HepG2 (cell line): ENCODE measurements around the gene BCL7A. TPM values are rescaled to one million over a fixed set of nuclear protein-coding genes. Genes with fewer than 3 reads are reported as not detected.

Experiments used
- ATAC-seq: fragments of 200-7000 bp; cut with Tn5 transposase; 3 replicates; pipeline ENCODE4 v1.9.1; 2020; ENCODE audit warnings: mild to moderate bottlenecking, moderate library complexity
- BruUV-seq: library from RNA; stranded (reverse); fragments of 400-500 nt; replicated peaks from 2 replicates; lab custom pipeline; 2021; lab: Mats Ljungman, UMichigan
- CTCF ChIA-PET: fragments of 300-600 bp; formaldehyde crosslinking; extraction: SDS; loops from one replicate; lab custom pipeline; 2021; ENCODE audit warnings: low total read pairs, inconsistent platforms, low intra/inter-chr PET ratio; lab: Yijun Ruan, JAX
- POLR2A ChIA-PET: fragments of 350-600 bp; sonication (Branson Sonifier 250); formaldehyde crosslinking; loops from one replicate; lab custom pipeline; 2020; ENCODE audit warnings: antibody characterized with exemption, inconsistent platforms; lab: Yijun Ruan, JAX
- DNase-seq: peaks from one replicate; pipeline ENCODE4 v3.0.0-alpha.2; 2015; ENCODE audit warnings: low spot score
- FAIRE-seq: peaks from 3 replicates; lab custom pipeline; 2011; peaks lifted over from hg19 to GRCh38; lab: Jason Lieb, UNC
- H2AFZ ChIP-seq: one replicate; pipeline ENCODE4 v1.6.1; 2011; ENCODE audit warnings: low read length, inconsistent platforms
- H3K27ac ChIP-seq: fragments of 300-600 bp; 3 replicates; pipeline ENCODE4 v1.8.0; 2011; ENCODE audit warnings: mixed run types, mild to moderate bottlenecking, mixed read lengths, low read length, inconsistent platforms; ENCODE audit not compliant: insufficient read depth; ENCODE audit errors: extremely low read length
- H3K27me3 ChIP-seq, 2 experiments: fragments of 200-600 bp in 1 of 2; 2 replicates in 1 of 2; 3 replicates in 1 of 2; pipeline versions ENCODE4 v1.6.0 to v1.8.0; 2011; ENCODE audit warnings: low read length in 2 of 2, mild to moderate bottlenecking in 2 of 2, moderate library complexity in 2 of 2, inconsistent platforms in 1 of 2; ENCODE audit not compliant: insufficient read depth in 2 of 2, control insufficient read depth in 1 of 2
- H3K36me3 ChIP-seq, 2 experiments: fragments of 200-600 bp in 1 of 2; replicated peaks in 1 of 2; 2 replicates in 1 of 2; 3 replicates in 1 of 2; pipeline versions ENCODE4 v1.5.1 to v1.8.0; 2011; ENCODE audit warnings: low read length in 2 of 2, inconsistent platforms in 1 of 2; ENCODE audit not compliant: insufficient read depth in 2 of 2, control insufficient read depth in 1 of 2
- H3K4me1 ChIP-seq: 2 replicates; pipeline ENCODE4 v1.5.1; 2012; ENCODE audit warnings: low read length, inconsistent platforms; ENCODE audit not compliant: insufficient read depth
- H3K4me2 ChIP-seq: 2 replicates; pipeline ENCODE4 v1.6.0; 2011; ENCODE audit warnings: low read depth, low read length, inconsistent platforms
- H3K4me3 ChIP-seq, 3 experiments: fragments of 200-600 bp in 1 of 3; sonication (generic), shearing (Covaris generic) in 1 of 3; replicated peaks in 1 of 3; 2 replicates each; pipeline ENCODE4 v1.5.1; 2011 to 2016; ENCODE audit warnings: low read length in 3 of 3, inconsistent platforms in 2 of 3, low read depth in 2 of 3, mild to moderate bottlenecking in 2 of 3, control low read depth in 1 of 3, mixed read lengths in 1 of 3; ENCODE audit not compliant: insufficient read depth in 1 of 3
- H3K79me2 ChIP-seq: one replicate; pipeline ENCODE4 v1.6.1; 2011; ENCODE audit warnings: low read length, inconsistent platforms; ENCODE audit not compliant: insufficient read depth
- H3K9ac ChIP-seq: 2 replicates; pipeline ENCODE4 v1.6.0; 2011; ENCODE audit warnings: mild to moderate bottlenecking, low read depth, low read length, inconsistent platforms; ENCODE audit not compliant: insufficient read depth
- H3K9me3 ChIP-seq: 2 replicates; pipeline ENCODE4 v1.5.1; 2012; ENCODE audit warnings: mild to moderate bottlenecking, low read length
- H4K20me1 ChIP-seq: 2 replicates; pipeline ENCODE4 v1.6.0; 2011; ENCODE audit warnings: inconsistent platforms, mild to moderate bottlenecking, low read length, moderate library complexity; ENCODE audit not compliant: insufficient read depth
- CHD4 ChIP-seq: fragments of 200-600 bp; sonication (generic); IDR thresholded peaks from 2 replicates; pipeline ENCODE4 v1.7.0; 2017; ENCODE audit warnings: mild to moderate bottlenecking, low read length, borderline replicate concordance
- EP300 ChIP-seq, 3 experiments: sonication (generic) in 1 of 3; formaldehyde crosslinking in 1 of 3; IDR thresholded peaks; 2 replicates each; pipeline versions ENCODE4 v1.5.1 to v1.6.1; 2011 to 2020; ENCODE audit warnings: low read depth in 2 of 3, low read length in 2 of 3, borderline replicate concordance in 1 of 3, improper control_type of control experiment in 1 of 3, mild to moderate bottlenecking in 1 of 3, missing genetic modification reagents in 1 of 3, moderate library complexity in 1 of 3
- MAF1 ChIP-seq: sonication (generic); formaldehyde crosslinking; IDR thresholded peaks from 2 replicates; pipeline ENCODE4 v1.5.0; 2020; ENCODE audit warnings: missing genetic modification reagents, borderline replicate concordance
- MAFF ChIP-seq: IDR thresholded peaks from 2 replicates; pipeline ENCODE4 v1.6.1; 2011; ENCODE audit warnings: low read depth, low read length, improper control_type of control experiment
- MLLT10 ChIP-seq: sonication (generic); formaldehyde crosslinking; IDR thresholded peaks from 2 replicates; pipeline ENCODE4 v1.4.0; 2020; ENCODE audit warnings: missing genetic modification reagents
- MZF1 ChIP-seq: sonication (generic); formaldehyde crosslinking; IDR thresholded peaks from 2 replicates; pipeline ENCODE4 v1.8.1; 2023; ENCODE audit warnings: mild to moderate bottlenecking, missing genetic modification reagents, borderline replicate concordance
- NBN ChIP-seq: fragments of 450-650 bp; conservative IDR thresholded peaks from 2 replicates; pipeline ENCODE4 v1.6.1; 2017
- SMAD1 ChIP-seq: sonication (generic); formaldehyde crosslinking; IDR thresholded peaks from 2 replicates; pipeline ENCODE4 v1.4.0; 2020; ENCODE audit warnings: missing genetic modification reagents, low read depth, mild to moderate bottlenecking, borderline replicate concordance
- TAF1 ChIP-seq: sonication (generic); formaldehyde crosslinking; IDR thresholded peaks from 2 replicates; pipeline ENCODE4 v1.4.0; 2020; ENCODE audit warnings: missing genetic modification reagents
- ZBTB1 ChIP-seq: sonication (generic); formaldehyde crosslinking; IDR thresholded peaks from 2 replicates; pipeline ENCODE4 v1.4.0; 2020; ENCODE audit warnings: missing genetic modification reagents, borderline replicate concordance
- ZNF225 ChIP-seq: sonication (generic); formaldehyde crosslinking; IDR thresholded peaks from 2 replicates; pipeline ENCODE4 v1.4.0; 2020; ENCODE audit warnings: mild to moderate bottlenecking, missing genetic modification reagents
- ZNF235 ChIP-seq: sonication (generic); formaldehyde crosslinking; IDR thresholded peaks from 2 replicates; pipeline ENCODE4 v1.8.1; 2023; ENCODE audit warnings: mild to moderate bottlenecking, missing genetic modification reagents, borderline replicate concordance
- ZNF563 ChIP-seq: sonication (generic); formaldehyde crosslinking; IDR thresholded peaks from 2 replicates; pipeline ENCODE4 v1.8.0; 2022; ENCODE audit warnings: mild to moderate bottlenecking, moderate library complexity, missing genetic modification reagents
- WGBS: methylation state at CpG from one replicate; pipeline ENCODE4 v1.1.6; 2017; ENCODE audit warnings: low lambda C conversion rate; 5-methylcytosine and 5-hydroxymethylcytosine counted together
- in situ Hi-C: cut with HindIII; loops from 2 replicates; pipeline ENCODE4 v1.10.0; 2017; ENCODE audit warnings: low pct_unique_long_range_greater_than_20kb; ENCODE audit not compliant: extremely low pct_ligation_motif_present
- intact Hi-C: fragments of 100-400 bp; cut with micrococcal nuclease; formaldehyde crosslinking; loops from one replicate; pipeline ENCODE4 v1.10.0; 2022; ENCODE audit not compliant: unreplicated experiment
- polyA plus RNA-seq, 8 experiments: library from polyadenylated mRNA; depleted of rRNA in 3 of 8; stranded (reverse) in 7 of 8; unstranded in 1 of 8; fragments of >200 nt; fragmentation: Illumina TruSeq in 4 of 8; extraction: Trizol in 4 of 8; gene quantifications; 2 replicates each; pipeline versions ENCODE4 v1.2.1 to v1.2.3, GENCODE V29; 2011 to 2016; ENCODE audit warnings: low read depth in 4 of 8, missing spikeins in 1 of 8, mixed read lengths in 1 of 8; ENCODE audit not compliant: insufficient read depth in 1 of 8
- total RNA-seq, 5 experiments: library from RNA; depleted of rRNA; stranded (reverse); fragments of >200 nt; fragmentation: Illumina TruSeq; extraction: Trizol; gene quantifications; 2 replicates each; pipeline ENCODE4 v1.2.3, GENCODE V29; 2016; ENCODE audit warnings: low read depth in 1 of 5
- TF ChIP-seq, protein P1 (sequence below): sonication (generic); formaldehyde crosslinking; IDR thresholded peaks from 2 replicates; pipeline ENCODE4 v1.4.0; 2020; ENCODE audit warnings: missing genetic modification reagents
- TF ChIP-seq, protein P2 (sequence below): sonication (generic); formaldehyde crosslinking; IDR thresholded peaks from 2 replicates; pipeline ENCODE4 v1.5.0; 2020; ENCODE audit warnings: missing genetic modification reagents
- TF ChIP-seq, protein P3 (sequence below): sonication (generic); formaldehyde crosslinking; conservative IDR thresholded peaks from 2 replicates; pipeline ENCODE4 v1.8.0; 2022; ENCODE audit warnings: mild to moderate bottlenecking, moderate library complexity, missing genetic modification reagents
- TF ChIP-seq, protein P4 (sequence below): IDR thresholded peaks from 2 replicates; pipeline ENCODE4 v1.6.1; 2016; ENCODE audit warnings: mild to moderate bottlenecking
- TF ChIP-seq, protein P5 (sequence below): sonication (generic); formaldehyde crosslinking; IDR thresholded peaks from 2 replicates; pipeline ENCODE4 v1.4.0; 2020; ENCODE audit warnings: missing genetic modification reagents

The BCL7A gene
- total and polyA plus RNA-seq, 2 of the 13 experiments (the other 11 are each of a cell fraction or from before 2014, with no cell fraction given), result 4.1 to 6.2 TPM

DNA sequence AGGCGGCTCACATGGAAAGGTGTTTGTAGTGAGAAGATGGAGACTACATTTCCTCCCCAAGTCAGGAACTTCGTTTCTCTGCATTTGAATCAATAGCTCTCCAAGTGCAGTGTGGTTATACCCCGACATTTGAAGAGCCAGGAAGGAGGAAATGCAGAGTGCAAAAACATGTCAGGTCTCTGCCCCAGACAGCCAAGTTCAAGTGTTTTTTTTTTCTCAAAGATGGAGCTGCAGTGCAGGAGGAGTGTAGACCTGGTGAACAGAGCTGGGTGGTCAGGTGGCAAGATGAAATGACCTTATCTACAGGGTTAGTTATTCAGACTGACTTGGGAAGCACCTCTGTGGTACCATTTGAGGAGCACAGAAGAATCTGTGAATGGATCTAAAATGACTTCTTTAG lies 78.2 kb downstream of the BCL7A start:
- intact Hi-C loops, result no loop called here
- Histone ChIP-seq H3K4me3 (no peak overlapping the region), H3K27me3 (no peaks in the 10 kb centered on the region), H3K4me1 (peaks cover 36% of the 10 kb centered on the region), H3K27ac (no peak overlapping the region), H3K9ac (no peak overlapping the region), H4K20me1 (peaks cover 14% of the 10 kb centered on the region; the same call in 1 of the 2 replicates), H3K36me3 (no peaks in the 10 kb centered on the region), H3K9me3 (no peaks in the 10 kb centered on the region), H3K4me2 (no peak overlapping the region), H3K79me2 (peaks cover 6% of the 10 kb centered on the region), H2AFZ (no peak overlapping the region)
- in situ Hi-C loops, result no loop called here
- ChIA-PET CTCF (no interaction called here), POLR2A (interaction anchor here (3.0 kb wide), 1 partner anchor 22 kb away, joined by 13 read pairs; the partner anchor contains the start of gene MLXIP)
- BruUV-seq, result no TSS peak
- no peak for FAIRE-seq
- DNase-seq, result no peak
- 87% methylated on average over 3 of the region's 3 CpGs for WGBS
- ATAC-seq, result no peak
- TF ChIP-seq SMAD1 (CRISPR knock-in tag) (no peak), NBN (no peak), MZF1 (CRISPR knock-in tag) (no peak), ZBTB1 (CRISPR knock-in tag) (no peak), MAF1 (CRISPR knock-in tag) (no peak), EP300 (IDR thresholded peaks at IDR 0.05; ENCODE audit: low read depth in 2 of 2, low read length in 2 of 2) (no peak), EP300 (CRISPR knock-in tag; IDR thresholded peaks at IDR 0.05; ENCODE audit: borderline replicate concordance) (no peak), ZNF235 (CRISPR knock-in tag) (no peak), MLLT10 (no peak), ZNF563 (CRISPR knock-in tag) (no peak), CHD4 (no peak), ZNF225 (CRISPR knock-in tag) (no peak), TAF1 (CRISPR knock-in tag) (no peak), MAFF (no peak)
- TF ChIP-seq, protein P1, sequence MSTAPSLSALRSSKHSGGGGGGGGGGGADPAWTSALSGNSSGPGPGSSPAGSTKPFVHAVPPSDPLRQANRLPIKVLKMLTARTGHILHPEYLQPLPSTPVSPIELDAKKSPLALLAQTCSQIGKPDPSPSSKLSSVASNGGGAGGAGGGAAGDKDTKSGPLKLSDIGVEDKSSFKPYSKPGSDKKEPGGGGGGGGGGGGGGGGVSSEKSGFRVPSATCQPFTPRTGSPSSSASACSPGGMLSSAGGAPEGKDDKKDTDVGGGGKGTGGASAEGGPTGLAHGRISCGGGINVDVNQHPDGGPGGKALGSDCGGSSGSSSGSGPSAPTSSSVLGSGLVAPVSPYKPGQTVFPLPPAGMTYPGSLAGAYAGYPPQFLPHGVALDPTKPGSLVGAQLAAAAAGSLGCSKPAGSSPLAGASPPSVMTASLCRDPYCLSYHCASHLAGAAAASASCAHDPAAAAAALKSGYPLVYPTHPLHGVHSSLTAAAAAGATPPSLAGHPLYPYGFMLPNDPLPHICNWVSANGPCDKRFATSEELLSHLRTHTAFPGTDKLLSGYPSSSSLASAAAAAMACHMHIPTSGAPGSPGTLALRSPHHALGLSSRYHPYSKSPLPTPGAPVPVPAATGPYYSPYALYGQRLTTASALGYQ (CRISPR knock-in tag), result no peak
- TF ChIP-seq, protein P2, sequence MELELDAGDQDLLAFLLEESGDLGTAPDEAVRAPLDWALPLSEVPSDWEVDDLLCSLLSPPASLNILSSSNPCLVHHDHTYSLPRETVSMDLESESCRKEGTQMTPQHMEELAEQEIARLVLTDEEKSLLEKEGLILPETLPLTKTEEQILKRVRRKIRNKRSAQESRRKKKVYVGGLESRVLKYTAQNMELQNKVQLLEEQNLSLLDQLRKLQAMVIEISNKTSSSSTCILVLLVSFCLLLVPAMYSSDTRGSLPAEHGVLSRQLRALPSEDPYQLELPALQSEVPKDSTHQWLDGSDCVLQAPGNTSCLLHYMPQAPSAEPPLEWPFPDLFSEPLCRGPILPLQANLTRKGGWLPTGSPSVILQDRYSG, result no peak
- TF ChIP-seq, protein P3, sequence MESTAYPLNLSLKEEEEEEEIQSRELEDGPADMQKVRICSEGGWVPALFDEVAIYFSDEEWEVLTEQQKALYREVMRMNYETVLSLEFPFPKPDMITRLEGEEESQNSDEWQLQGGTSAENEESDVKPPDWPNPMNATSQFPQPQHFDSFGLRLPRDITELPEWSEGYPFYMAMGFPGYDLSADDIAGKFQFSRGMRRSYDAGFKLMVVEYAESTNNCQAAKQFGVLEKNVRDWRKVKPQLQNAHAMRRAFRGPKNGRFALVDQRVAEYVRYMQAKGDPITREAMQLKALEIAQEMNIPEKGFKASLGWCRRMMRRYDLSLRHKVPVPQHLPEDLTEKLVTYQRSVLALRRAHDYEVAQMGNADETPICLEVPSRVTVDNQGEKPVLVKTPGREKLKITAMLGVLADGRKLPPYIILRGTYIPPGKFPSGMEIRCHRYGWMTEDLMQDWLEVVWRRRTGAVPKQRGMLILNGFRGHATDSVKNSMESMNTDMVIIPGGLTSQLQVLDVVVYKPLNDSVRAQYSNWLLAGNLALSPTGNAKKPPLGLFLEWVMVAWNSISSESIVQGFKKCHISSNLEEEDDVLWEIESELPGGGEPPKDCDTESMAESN (CRISPR knock-in tag), result no peak
- TF ChIP-seq, protein P4, sequence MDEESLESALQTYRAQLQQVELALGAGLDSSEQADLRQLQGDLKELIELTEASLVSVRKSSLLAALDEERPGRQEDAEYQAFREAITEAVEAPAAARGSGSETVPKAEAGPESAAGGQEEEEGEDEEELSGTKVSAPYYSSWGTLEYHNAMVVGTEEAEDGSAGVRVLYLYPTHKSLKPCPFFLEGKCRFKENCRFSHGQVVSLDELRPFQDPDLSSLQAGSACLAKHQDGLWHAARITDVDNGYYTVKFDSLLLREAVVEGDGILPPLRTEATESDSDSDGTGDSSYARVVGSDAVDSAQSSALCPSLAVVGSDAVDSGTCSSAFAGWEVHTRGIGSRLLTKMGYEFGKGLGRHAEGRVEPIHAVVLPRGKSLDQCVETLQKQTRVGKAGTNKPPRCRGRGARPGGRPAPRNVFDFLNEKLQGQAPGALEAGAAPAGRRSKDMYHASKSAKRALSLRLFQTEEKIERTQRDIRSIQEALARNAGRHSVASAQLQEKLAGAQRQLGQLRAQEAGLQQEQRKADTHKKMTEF (CRISPR knock-in tag), result no peak
- TF ChIP-seq, protein P5, sequence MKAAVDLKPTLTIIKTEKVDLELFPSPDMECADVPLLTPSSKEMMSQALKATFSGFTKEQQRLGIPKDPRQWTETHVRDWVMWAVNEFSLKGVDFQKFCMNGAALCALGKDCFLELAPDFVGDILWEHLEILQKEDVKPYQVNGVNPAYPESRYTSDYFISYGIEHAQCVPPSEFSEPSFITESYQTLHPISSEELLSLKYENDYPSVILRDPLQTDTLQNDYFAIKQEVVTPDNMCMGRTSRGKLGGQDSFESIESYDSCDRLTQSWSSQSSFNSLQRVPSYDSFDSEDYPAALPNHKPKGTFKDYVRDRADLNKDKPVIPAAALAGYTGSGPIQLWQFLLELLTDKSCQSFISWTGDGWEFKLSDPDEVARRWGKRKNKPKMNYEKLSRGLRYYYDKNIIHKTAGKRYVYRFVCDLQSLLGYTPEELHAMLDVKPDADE (CRISPR knock-in tag), result no peak
